Left renal cortex interstitium (tissue), 4 donors: ENCODE data around the gene ASF1B. TPM values are rescaled to one million over a fixed set of nuclear protein-coding genes. Genes with fewer than 3 reads are reported as not detected.
"Not testable (repeated sequence)": the region's sequence is repeated elsewhere in the genome, so short reads cannot be mapped to it uniquely, and the experiment has no call there.

ENCODE experiments used
- DNase-seq, 4 donors: peaks; one replicate each; pipeline ENCODE4 v3.0.0-alpha.2; 2013; ENCODE audit warnings: low read depth in 4 of 4, low spot score in 2 of 4, missing footprints in 1 of 4
- polyA plus RNA-seq, 4 donors: library from polyadenylated mRNA; unstranded; fragments of 120-200 nt; gene quantifications; one replicate each; pipeline ENCODE4 v1.2.1, GENCODE V29; 2013; ENCODE audit not compliant: insufficient read length in 4 of 4

ASF1B gene
- polyA plus RNA-seq, 4 donors = 17.2 to 23.8 (median 19.5) TPM

DNA sequence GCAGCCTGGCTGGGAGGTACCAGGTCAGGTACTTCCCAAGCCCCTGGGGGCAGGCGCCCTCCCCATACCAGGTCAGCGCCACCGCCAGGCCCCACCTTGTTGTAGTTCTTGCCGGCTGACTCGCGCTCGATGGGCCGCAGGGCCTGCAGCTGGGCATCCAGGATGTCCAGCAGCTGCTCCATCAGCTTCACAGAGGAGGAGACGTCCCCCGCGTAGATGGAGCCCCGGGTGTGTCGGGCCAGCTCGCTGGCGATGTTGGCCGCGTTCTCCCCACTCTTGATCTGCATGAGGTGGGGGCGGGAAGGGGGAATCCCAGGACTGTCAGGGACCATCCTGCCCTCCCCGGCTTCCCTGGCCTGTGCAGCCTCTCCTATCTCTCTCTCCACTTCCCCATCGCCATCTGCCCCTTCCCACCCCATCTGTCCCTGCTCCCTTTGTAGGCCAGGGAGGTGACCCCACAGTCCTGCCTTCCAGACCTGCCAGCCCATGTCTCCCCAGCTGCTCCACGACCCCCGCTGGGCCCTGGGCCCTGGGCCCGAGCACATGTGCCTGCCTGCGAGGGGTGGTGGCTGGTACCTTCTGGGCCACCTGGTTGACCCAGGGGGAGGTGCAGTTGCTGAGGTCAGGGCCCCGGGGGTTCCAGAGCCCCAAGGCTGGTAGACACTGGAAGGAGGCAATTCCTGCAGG, 23.8 kb upstream of the ASF1B start:
- DNase-seq = no peak

DNA sequence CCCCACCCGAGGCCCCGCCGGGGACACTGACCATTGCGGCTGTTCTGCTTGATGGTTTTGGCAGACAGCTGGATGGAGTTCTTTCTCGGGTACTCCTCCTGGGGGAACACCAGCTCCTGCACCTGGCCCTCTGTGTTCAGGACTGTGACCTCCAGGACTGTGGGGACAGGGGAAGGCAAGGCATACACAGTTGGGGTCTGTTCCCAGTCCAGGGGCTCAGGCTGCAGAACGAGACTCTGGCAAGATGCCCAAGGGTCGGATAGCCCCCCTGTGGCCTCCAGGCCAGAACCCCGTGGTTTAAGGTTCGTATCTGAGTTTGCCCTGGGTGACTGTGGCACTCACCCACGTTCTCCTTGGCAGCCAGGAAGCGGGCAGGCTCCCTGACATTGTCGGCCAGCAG, 22.7 kb upstream of the ASF1B start:
- no peak for DNase-seq

DNA sequence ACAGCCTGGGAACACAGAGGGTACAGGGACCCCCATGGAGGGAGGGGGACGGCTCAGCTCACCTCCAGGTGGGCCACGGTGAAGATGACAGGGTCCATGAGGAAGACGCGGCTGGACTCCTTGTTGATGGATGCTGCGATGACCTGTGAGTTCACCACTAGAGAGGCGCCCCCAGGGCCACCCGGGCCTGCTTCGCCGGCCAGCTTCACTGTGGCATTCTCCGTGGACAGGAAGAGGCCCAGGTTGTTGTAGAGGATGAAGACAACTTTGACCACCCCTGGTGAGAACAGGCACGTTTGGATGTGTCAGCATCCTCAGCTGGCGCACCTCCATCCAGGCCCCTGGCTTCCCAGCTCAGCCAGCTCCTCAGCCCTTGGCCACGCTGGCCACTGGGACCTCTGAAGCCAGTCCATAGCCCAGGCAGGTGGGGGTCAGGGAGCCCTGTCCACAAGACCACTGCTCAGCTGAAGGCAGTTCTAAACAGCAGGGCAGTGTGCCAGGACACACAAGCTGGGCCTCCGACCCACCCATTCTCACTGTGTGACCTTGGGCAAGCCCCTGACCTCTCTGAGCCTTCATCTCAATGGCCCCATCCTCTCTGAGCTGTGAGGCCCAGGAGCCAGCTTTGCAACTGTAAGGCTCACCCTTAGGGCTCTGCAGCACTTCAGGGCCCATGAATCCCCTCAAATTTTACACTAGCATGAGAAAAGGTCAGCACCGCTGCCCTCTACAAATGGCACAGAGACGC, 22.1 kb upstream of the ASF1B start:
- DNase-seq = no peak

DNA sequence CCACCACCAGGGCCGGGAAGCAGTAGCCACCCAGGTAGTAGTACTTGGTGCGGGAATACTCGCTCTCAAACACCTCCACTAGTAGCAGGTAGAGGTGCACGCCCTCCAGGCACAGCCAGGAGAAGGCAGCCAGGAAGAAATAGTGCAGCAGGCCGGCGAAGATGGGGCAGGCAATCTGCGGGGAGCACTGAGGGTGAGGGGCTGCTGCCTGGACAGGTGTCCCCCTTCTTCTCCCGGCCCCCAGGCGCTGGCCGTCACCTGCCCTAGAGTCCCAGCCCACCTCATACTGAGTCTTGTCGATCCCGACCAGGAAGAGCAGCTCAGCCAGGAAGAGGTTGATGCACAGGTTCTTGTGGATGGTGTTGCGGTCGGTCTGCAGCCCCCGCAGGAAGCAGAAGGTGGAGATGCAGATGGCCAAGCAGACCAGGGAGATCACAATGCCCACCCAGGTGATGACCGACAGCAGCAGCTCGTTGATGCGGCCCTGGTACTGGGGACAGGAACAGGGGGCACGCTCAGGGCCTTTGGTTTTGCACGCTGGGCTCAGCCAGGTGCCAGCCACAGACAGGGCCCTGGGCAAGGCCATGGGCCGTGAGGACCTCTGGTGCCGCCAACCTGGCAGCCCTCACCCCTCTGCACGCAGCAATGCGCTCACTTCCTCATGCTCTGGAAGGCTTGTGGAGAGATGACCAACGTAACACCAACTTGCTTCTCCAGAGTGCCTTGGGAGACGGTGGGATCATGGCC, 20.8 kb upstream of the ASF1B start:
- DNase-seq = no peak

DNA sequence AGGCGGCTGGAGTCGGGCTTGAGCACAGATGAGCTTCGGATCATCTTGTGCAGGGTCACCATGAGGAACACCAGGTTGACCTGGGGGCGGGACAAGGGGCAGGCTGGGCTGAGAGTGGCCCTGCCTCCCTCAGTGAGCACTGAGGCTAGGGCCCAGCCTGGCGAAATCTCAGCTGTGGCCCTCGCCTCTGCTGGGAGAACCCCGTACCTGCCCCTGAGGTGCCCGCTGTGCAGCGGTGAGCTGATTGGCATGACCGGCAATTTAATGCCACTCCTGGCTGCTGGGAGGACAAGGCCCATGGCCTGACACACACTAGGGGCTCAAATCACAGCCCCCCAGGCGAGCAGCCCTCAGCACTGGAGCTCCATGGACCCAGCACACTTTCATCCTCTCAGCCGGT, 19.7 kb upstream of the ASF1B start:
- DNase-seq = no peak

DNA sequence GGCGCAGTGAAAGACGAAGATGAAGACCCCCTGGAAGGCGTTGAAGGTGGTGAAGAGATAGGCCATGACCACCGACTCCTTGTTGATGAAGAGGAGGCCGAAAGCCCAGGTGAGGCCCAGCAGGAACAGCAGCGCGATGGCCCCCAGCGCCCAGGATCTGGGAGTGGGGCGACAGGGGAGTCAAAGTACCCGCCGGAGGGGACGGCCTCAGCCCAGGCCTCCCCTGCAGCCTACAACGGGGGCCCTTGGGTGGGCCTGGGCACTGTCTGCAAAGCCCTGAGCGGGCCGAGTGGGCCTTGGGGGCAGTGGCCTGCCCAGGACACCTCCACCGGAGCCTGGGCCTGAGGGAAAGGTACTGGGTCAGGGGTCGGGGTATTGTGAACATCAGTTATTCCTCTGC, 19.0 kb upstream of the ASF1B start:
- no peak for DNase-seq

DNA sequence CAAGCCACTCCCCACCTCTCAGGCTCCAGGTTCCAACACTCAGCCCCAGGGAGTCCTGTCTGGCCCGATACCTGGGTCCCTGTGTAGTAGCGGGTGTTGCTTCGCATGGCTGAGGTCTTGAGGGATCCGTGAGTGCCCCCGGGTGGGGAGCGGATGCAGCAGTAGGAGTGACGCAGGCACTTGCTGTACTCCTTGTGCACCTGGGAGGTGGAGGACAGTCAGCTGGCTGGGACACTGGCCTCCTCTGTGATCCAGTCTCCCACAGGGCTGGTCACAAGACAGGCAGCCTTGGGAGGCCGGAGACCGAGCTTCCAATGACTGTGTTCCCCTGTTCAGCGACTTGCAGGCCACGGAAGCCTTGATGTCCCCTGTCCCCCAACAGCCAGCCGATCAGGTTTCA, 16.3 kb upstream of the ASF1B start:
- DNase-seq = no peak

DNA sequence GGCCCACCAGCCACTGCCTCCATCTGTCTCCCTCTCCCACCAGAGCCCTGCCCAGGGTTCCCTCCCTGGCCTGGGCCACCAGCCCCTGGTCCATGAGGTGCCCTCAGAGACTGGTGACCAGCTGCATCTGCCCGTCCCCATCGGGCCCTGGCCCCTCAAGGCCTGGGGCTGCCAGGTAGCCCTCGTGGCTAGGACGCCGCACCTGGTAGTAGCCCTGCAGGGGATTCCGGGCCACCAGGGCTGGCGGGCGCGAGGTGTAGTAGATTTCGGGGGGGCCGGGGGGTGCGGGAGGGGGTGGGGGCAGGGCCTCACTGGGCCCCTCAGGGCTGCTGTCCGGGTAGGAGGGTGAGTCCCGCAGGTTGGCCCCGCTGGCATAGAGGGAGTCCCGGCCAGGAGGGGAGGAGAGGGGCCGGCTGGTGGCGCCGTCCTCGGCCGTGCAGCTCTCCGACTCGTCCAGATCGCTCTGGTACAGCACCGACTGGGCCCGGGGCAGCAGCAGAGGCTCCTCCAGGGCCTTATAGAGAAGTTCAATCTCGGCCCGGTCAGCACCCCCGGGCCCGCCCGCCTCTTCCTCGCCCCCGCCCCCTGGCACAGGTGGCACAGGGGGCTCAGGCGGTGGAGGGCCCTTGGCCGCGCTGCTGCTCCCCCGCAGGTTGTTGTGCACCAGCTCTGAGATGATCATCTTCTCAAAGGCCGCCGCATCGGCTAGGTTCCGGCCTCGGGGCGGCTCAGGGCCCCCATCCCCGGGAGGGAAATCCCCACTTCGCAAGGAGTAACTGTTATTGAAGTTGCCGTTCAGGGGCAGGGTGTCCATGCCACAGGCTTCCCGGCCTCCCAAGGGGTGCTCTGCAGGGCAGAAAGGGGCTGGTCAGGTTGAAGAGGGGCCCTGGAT, 14.6 kb upstream of the ASF1B start:
- no peak for DNase-seq

DNA sequence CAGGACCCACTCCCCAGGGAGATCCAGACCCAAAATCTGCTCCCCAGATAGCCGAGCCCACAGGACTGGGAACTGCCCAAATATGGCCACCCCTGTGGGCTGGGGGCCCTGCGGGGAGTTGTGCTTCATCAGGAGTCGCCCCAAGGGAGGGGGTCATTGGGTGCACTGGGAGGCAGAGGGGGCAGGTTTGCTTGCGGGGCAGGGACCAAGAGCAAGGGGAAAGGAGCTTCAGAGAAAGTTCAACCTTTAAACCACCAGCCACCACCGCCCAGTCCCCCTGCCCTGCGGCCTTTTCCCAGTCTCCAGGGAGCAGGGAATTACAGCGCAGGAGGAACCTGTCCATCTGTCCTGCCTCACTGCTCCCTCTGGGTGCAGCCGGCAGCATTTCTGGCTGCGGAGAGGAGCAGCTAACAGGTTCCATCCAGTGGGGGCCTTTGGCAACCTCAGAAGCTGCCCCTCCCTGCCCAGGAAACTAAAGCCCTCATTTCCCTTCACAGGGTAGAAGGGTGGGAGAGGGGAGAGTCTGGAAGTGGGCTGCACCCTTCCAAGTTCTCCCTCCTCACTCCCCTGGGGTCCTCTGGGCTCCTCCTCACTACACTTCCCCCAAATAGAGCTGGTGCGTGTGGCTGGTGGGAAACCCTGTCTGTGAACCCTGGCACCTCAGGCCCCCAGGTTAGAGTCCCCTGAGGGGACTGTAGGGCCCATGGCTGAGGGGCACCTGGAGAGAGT, 13.8 kb upstream of the ASF1B start:
- no peak for DNase-seq

DNA sequence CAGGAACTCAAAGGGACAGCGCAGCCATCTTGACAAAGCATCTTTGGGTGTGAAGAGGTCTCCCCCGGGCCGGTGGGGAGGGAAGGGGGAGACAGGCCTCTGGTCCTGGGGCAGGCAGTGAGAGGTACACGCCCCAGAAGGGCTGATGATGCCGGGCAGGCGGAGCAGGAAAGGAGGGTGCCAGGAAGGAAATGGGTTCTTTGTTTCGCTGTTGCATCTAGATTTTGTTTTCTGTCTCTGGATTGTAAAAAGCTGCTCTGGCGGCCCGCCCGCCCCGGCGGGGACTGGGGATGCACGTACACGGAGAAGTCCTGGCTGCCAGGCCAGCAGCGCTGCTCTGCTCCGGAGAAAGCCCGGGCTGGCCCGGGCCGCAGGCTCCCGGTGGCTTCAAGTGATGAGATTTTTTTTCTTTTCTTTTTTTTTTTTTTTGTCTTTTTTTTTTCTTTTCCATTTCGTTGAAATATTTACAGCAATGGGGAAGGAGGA, 13.2 kb upstream of the ASF1B start:
- no peak for DNase-seq

DNA sequence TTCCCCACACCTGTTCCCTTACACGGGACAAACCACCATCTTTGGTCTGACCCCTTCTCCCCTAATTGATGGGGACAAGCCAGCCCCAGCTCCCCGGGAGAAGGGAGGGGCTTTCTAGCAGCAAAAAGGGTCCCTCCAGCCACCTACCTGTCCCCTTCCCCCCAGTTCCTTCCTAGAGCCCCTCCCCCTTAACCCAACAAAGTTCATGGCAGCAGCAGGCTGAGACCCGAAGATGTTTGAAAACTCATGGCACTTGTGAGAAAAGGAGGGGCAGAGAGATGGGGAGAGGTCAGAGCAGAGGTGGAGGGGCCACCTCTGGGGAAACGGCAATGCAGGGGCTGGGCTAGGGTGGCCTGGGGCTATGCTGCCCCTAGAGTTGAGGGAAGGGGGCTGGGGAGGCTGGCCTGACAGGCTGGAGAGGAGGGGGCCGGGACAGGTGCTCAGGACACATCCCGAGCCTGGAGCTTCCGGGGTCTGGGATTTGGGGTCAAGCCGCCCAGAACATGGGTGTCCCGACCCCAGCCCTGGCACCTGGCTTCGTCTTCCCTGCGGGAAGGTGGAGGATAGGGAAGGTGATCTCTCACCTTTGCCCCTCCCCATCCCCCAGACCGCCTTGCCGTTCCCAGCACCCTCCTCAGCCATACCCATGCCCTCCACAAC, 12.5 kb upstream of the ASF1B start:
- DNase-seq = no peak

DNA sequence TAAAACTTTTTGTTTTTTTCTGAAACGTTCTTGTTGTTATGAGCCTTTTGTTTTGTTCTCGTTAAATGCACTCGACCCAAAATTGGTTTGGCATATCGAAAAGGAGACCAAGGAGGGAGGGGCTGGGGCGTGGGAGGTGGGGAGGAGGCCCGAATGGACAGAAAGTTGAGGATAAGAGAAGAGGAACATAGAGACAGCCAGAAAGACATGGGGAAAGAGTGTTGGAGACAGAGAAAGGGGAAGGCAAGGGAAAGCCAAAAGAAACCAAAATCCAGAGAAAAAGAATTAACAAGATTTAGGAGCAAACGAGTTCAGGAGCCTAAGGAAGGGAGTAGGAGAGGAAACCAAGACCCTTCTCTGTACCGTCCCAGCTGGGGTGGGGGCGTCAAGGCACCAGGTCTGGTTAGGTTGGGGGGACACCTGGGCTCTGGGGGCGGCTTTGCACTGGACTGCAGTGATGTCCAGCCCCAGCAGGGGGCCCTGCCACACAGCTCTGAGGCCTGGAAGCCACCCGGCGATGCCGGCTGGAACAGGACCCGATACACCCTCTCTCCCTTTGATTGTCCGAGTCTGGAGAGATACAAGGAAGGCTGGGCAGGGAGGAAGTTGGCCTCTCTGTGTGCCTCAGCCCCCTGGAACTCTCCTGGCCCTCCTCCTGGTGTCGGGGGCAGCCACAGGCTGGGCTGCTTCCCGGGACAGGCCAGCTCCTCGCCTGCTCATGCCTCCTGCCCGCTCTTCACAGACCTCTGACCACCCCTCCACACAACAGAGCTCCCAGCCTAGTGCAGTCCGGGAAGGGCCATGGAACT, 11.6 kb upstream of the ASF1B start:
- peak in 2 of 4 donors; percentile 65 to 69 for DNase-seq

DNA sequence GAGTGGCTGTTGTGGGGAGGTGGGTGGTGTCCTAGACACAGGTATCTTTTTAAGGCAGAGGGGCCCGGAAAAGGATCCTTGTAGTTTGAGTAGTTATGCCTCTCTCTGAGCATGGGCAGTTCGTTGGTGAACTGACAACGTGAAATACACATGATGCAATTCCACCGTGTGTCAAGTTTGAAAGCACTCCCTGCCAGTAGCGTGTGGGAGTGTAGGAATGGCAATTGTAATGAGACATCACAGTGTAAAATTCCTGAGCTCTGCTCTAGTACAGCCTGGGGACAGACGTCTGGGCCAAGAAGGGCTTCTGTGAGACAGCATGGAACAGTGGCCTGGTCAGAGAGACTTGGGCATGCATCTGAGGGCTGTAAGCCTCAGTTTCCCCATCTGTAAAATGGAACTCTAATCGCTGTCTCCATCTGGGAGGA, 10.4 kb upstream of the ASF1B start:
- DNase-seq = no peak

DNA sequence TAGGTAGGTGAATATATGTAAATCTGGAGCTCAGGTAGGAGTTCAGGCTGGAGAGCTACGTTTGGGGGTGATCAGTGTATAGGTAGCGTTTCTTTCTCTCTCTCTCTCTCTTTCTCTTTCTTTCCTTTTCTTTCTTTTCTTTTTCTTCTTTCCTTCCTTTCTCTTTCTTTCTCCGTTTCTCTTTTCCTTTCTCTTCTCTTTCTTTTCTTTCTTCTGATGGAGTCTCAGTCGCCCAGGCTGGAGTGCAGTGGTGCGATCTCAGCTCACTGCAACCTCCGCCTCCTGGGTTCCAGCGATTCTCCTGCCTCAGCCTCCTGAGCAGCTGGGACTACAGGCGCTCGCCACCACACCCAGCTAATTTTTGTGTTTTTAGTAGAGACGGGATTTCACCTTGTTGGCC, 9.8 kb upstream of the ASF1B start:
- DNase-seq = not testable (repeated sequence)

DNA sequence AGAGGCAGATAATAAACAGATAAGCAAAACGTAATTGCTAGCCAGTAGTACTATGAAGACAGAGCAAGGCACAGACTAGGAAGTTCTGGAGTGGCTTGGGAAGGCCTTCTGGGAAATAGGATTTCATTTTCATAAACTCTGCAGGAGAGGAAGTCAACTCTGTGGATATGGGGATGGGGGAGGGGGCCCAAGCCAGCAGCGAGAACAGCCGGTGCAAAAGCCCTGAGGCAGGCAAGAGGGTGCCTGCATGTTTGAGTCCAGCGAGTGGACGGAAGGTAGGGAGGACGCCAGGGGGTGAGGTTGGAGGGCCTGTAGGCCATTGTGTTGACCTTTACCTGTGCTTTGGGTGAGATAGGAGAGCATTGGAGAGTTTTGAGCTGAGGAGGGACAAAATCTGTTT, 9.0 kb upstream of the ASF1B start:
- no peak for DNase-seq

DNA sequence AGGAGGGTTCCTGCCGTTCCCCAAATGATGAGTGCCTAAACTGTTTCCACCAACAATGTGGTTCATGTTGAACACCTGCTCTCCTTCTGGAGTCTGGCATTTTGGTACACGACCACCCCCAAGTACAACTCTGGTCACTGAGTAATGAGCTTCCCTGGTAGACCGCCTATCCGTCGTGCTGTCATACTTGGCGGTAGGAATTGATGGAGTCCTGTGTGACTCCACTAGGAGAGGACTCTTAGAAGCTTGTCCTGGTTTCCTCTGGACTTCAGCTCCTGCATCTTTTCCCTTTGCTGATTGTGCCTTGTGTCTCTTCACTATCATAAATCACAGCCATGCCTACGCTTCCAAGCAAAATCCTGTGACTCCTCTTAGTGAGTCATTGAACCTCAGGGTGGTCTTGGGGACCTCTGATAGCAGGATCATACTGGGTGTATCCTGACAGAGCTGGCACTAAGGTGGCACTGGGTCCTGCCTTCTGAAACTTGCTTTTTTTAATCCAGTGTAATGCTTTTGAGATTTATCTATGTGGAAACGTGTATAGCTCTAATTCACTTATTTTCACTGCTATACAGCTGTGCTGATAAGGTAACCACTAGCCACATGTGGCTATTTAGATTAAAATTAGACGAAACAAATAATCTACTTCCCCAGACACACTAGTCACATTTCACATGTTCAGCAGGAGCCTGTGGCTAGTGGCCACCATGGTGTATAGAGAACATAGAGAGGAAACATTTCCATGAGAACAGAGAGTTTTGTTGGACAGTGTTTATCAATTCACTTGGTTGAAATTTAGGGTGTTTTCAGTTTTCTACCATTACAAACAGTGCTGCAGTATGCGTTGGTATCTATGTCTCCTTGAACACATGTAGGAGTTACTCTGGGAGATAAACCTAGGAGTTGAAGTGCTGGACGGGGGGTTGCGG, 6.1 kb upstream of the ASF1B start:
- no peak for DNase-seq

DNA sequence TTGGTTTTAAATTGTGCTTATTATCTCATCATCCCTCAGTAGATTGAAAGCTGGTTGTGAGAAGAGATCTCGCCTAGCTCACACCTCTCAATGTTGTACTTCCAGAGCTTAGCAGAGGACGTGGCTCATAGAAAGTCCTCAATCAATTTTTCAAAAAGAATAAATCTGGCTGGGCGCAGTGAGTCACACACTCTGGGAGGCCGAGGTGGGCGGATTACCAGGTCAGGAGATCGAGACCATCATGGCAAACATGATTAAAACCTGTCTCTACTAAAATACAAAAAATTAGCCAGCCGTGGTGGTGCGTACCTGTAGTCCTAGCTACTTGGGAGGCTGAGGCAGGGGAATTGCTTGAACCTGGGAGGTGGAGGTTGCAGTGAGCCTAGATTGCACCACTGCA, 4.7 kb upstream of the ASF1B start:
- no peak for DNase-seq
